Brain microvascular endothelial cell (primary cell): Measurements from ENCODE around the gene CARMIL3.
"Not testable (repeated sequence)": the region's sequence is repeated elsewhere in the genome, so short reads cannot be mapped to it uniquely, and the experiment has no call there.

Experiments
- DNase-seq: peaks from one replicate; pipeline ENCODE4 v3.0.0-alpha.2; 2020
- H3K27ac ChIP-seq: fragments of 250-450 bp; sonication (Bioruptor Pico); 2 replicates; pipeline ENCODE4 v1.5.1; 2020; ENCODE audit warnings: mild to moderate bottlenecking, moderate library complexity
- H3K27me3 ChIP-seq: fragments of 250-450 bp; sonication (Bioruptor Pico); replicated peaks from 2 replicates; pipeline ENCODE4 v1.5.1; 2020; ENCODE audit warnings: mild to moderate bottlenecking
- H3K36me3 ChIP-seq: fragments of 250-450 bp; sonication (Bioruptor Pico); replicated peaks from 2 replicates; pipeline ENCODE4 v1.5.1; 2020; ENCODE audit warnings: mild to moderate bottlenecking
- H3K4me3 ChIP-seq: 2 replicates; pipeline ENCODE4 v1.5.1; 2011; ENCODE audit warnings: low read depth, mild to moderate bottlenecking, control low read depth, low read length, moderate library complexity
- CTCF ChIP-seq: IDR thresholded peaks from 2 replicates; pipeline ENCODE4 v1.5.1; 2011; ENCODE audit warnings: low read depth, mild to moderate bottlenecking, moderate library complexity, low read length, control low read depth, inconsistent platforms; ENCODE audit errors: missing control alignments
- in situ Hi-C: cut with HindIII; loops from 2 replicates; pipeline ENCODE4 v1.10.0; 2017; ENCODE audit warnings: low sequenced_read_pairs, low pct_ligation_motif_present

Gene CARMIL3

GRCh38 chr14:24040692-24041091 is 11.1 kb upstream of the CARMIL3 start:
- in situ Hi-C loops: no loop called here
- DNase-seq: no peak
- Histone ChIP-seq H3K27ac (no peak overlapping the region), H3K27me3 (no peaks in the 10 kb centered on the region), H3K36me3 (no peaks in the 10 kb centered on the region), H3K4me3 (no peak overlapping the region)
- no peak for TF ChIP-seq CTCF

- Histone ChIP-seq H3K27me3 (no peaks in the 10 kb centered on the region), H3K4me3 (no peak overlapping the region), H3K27ac (no peak overlapping the region), H3K36me3 (no peaks in the 10 kb centered on the region)
- no peak for DNase-seq
- TF ChIP-seq CTCF: no peak
- in situ Hi-C loops: no loop called here
These were observed 9.1 kb upstream of the CARMIL3 start for GRCh38 chr14:24042746-24043145.

- H3K4me3 ChIP-seq, DNase-seq, H3K36me3 ChIP-seq, in situ Hi-C loops, H3K27ac ChIP-seq, H3K27me3 ChIP-seq: not testable (repeated sequence)
These were observed 2.8 kb upstream of the CARMIL3 start for GRCh38 chr14:24049002-24049401.

GRCh38 chr14:24050753-24051152 is 1.1 kb upstream of the CARMIL3 start:
- H3K36me3 ChIP-seq, H3K27ac ChIP-seq, H3K4me3 ChIP-seq, H3K27me3 ChIP-seq, in situ Hi-C loops, DNase-seq: not testable (repeated sequence)

- no peaks in the 10 kb centered on the region for H3K36me3 ChIP-seq
- in situ Hi-C loops: no loop called here
- H3K4me3 ChIP-seq: peak overlapping the region; percentile 56
- no peak for DNase-seq
- H3K27ac ChIP-seq: no peak overlapping the region
- no peaks in the 10 kb centered on the region for H3K27me3 ChIP-seq
- TF ChIP-seq CTCF: no peak
These were observed 527 bp upstream of the CARMIL3 start for GRCh38 chr14:24051176-24051788.

GRCh38 chr14:24052656-24053547 is 1.1 kb downstream of the CARMIL3 start:
- H3K4me3 ChIP-seq: peak overlapping the region; percentile 56
- DNase-seq: no peak
- no peak for TF ChIP-seq CTCF
- in situ Hi-C loops: no loop called here
- H3K27me3 ChIP-seq: no peaks in the 10 kb centered on the region
- H3K36me3 ChIP-seq: no peaks in the 10 kb centered on the region
- H3K27ac ChIP-seq: no peak overlapping the region
